ENCODE measurements around the gene CST1. TPM values are rescaled to one million over a fixed set of nuclear protein-coding genes. Genes with fewer than 3 reads are reported as not detected.
"Not testable (repeated sequence)": the region's sequence is repeated elsewhere in the genome, so short reads cannot be mapped to it uniquely, and the experiment has no call there.

The CST1 gene
- total RNA-seq, 1 donor from 2014 or later = not detected

GRCh38 chr20:23759306-23759940, 8.7 kb upstream of the CST1 start:
- ATAC-seq = no peak

GRCh38 chr20:23756792-23757191, 6.1 kb upstream of the CST1 start:
- DNase-seq (ENCODE audit: missing footprints); intact Hi-C loops (cut with DNase I); ATAC-seq: not testable (repeated sequence)

More at GRCh38 chr20:23759306-23759940, 8.7 kb upstream of the CST1 start:
- DNase-seq (ENCODE audit: missing footprints) = no peak
- intact Hi-C loops (cut with DNase I) = no loop called here

- peak; percentile 31 for ATAC-seq
- intact Hi-C loops (cut with DNase I); DNase-seq (ENCODE audit: missing footprints): not testable (repeated sequence)
Observed at GRCh38 chr20:23755131-23755611, 4.4 kb upstream of the CST1 start.

GRCh38 chr20:23754731-23755130, 4.0 kb upstream of the CST1 start:
- ATAC-seq = no peak
- DNase-seq (ENCODE audit: missing footprints) = no peak
- intact Hi-C loops (cut with DNase I) = no loop called here

GRCh38 chr20:23753589-23753988, 2.9 kb upstream of the CST1 start:
- intact Hi-C loops (cut with DNase I) = no loop called here
- no peak for ATAC-seq

GRCh38 chr20:23753194-23753548, 2.4 kb upstream of the CST1 start:
- intact Hi-C loops (cut with DNase I) = no loop called here
- no peak for ATAC-seq
- no peak for DNase-seq (ENCODE audit: missing footprints)

More at GRCh38 chr20:23753589-23753988, 2.9 kb upstream of the CST1 start:
- DNase-seq (ENCODE audit: missing footprints) = no peak

- ATAC-seq (no peak), DNase-seq (ENCODE audit: missing footprints) (no peak)
- intact Hi-C loops (cut with DNase I) = no loop called here
Observed at GRCh38 chr20:23752481-23753193, 1.9 kb upstream of the CST1 start.

GRCh38 chr20:23752019-23752418, 1.3 kb upstream of the CST1 start:
- intact Hi-C loops (cut with DNase I) = no loop called here
- DNase-seq (ENCODE audit: missing footprints) (no peak), ATAC-seq (no peak)

GRCh38 chr20:23749746-23750145, 989 bp downstream of the CST1 start:
- no peak for ATAC-seq

GRCh38 chr20:23748975-23749374, 1.8 kb downstream of the CST1 start:
- ATAC-seq; intact Hi-C loops (cut with DNase I); DNase-seq (ENCODE audit: missing footprints): not testable (repeated sequence)

More at GRCh38 chr20:23749746-23750145, 989 bp downstream of the CST1 start:
- no peak for DNase-seq (ENCODE audit: missing footprints)
- intact Hi-C loops (cut with DNase I) = no loop called here

GRCh38 chr20:23747551-23747950, 3.2 kb downstream of the CST1 start:
- DNase-seq (ENCODE audit: missing footprints); intact Hi-C loops (cut with DNase I); ATAC-seq: not testable (repeated sequence)

- intact Hi-C loops (cut with DNase I); ATAC-seq; DNase-seq (ENCODE audit: missing footprints): not testable (repeated sequence)
Observed at GRCh38 chr20:23747092-23747491, 3.6 kb downstream of the CST1 start.

- DNase-seq (ENCODE audit: missing footprints) (no peak), ATAC-seq (no peak)
- intact Hi-C loops (cut with DNase I) = no loop called here
Observed at GRCh38 chr20:23746321-23746720, 4.4 kb downstream of the CST1 start.

- DNase-seq (ENCODE audit: missing footprints) = no peak
- no peak for ATAC-seq
- intact Hi-C loops (cut with DNase I) = no loop called here
Observed at GRCh38 chr20:23745247-23745646, 5.5 kb downstream of the CST1 start.

- ATAC-seq (no peak), DNase-seq (ENCODE audit: missing footprints) (no peak)
- intact Hi-C loops (cut with DNase I) = no loop called here
Observed at GRCh38 chr20:23744817-23745216, 5.9 kb downstream of the CST1 start.

GRCh38 chr20:23735391-23735790, 15.3 kb downstream of the CST1 start:
- DNase-seq (ENCODE audit: missing footprints); intact Hi-C loops (cut with DNase I); ATAC-seq: not testable (repeated sequence)

GRCh38 chr20:23734949-23735348, 15.8 kb downstream of the CST1 start:
- ATAC-seq; intact Hi-C loops (cut with DNase I): not testable (repeated sequence)

GRCh38 chr20:23734440-23734839, 16.3 kb downstream of the CST1 start:
- ATAC-seq; DNase-seq (ENCODE audit: missing footprints); intact Hi-C loops (cut with DNase I): not testable (repeated sequence)

More at GRCh38 chr20:23734949-23735348, 15.8 kb downstream of the CST1 start:
- not testable (repeated sequence) for DNase-seq (ENCODE audit: missing footprints)

GRCh38 chr20:23727016-23727415, 23.7 kb downstream of the CST1 start:
- DNase-seq (ENCODE audit: missing footprints) = no peak
- ATAC-seq = no peak
- intact Hi-C loops (cut with DNase I) = no loop called here

- no peak for ATAC-seq
- no peak for DNase-seq (ENCODE audit: missing footprints)
- intact Hi-C loops (cut with DNase I) = no loop called here
Observed at GRCh38 chr20:23725102-23725501, 25.6 kb downstream of the CST1 start.

Measured in Right ventricle myocardium inferior (tissue), 1 donor.